Tibial nerve (tissue), 4 donors: ENCODE results near the gene SLC12A1. TPM values are rescaled to one million over a fixed set of nuclear protein-coding genes. Genes with fewer than 3 reads are reported as not detected.

Experiments used
- DNase-seq, 2 donors: peaks; one replicate each; pipeline ENCODE4 v3.0.0-alpha.2; 2019; ENCODE audit warnings: low spot score in 2 of 2
- H3K27ac ChIP-seq, 4 donors: fragments of 200-600 bp; sonication (generic) in 3 of 4; one replicate each; pipeline ENCODE4 v1.5.1; 2017 to 2019; ENCODE audit warnings: mild to moderate bottlenecking in 1 of 4
- H3K27me3 ChIP-seq, 2 donors: fragments of 200-600 bp; sonication (generic) in 1 of 2; one replicate each; pipeline versions ENCODE4 v1.5.1 to v1.6.0; 2017 to 2019
- H3K36me3 ChIP-seq, 3 donors: fragments of 200-600 bp; sonication (generic); one replicate each; pipeline ENCODE4 v1.5.1; 2018 to 2019
- H3K4me1 ChIP-seq, 4 donors: fragments of 200-600 bp; sonication (generic) in 3 of 4; one replicate each; pipeline ENCODE4 v1.5.1; 2017 to 2019
- H3K4me3 ChIP-seq, 4 donors: fragments of 200-600 bp; sonication (generic) in 3 of 4; one replicate each; pipeline ENCODE4 v1.5.1; 2017 to 2019; ENCODE audit warnings: mild to moderate bottlenecking in 1 of 4, moderate library complexity in 1 of 4
- H3K9me3 ChIP-seq, 4 donors: fragments of 200-600 bp; sonication (generic) in 3 of 4; one replicate each; pipeline ENCODE4 v1.5.1; 2017 to 2019
- EP300 ChIP-seq, 2 donors: sonication (generic); formaldehyde crosslinking; IDR thresholded peaks; one replicate each; pipeline ENCODE4 v1.6.1; 2017; ENCODE audit warnings: antibody characterized with exemption in 2 of 2, mild to moderate bottlenecking in 1 of 2
- POLR2A ChIP-seq, 2 donors: fragments of 450-650 bp; IDR thresholded peaks; one replicate each; pipeline ENCODE4 v1.6.1; 2017; ENCODE audit warnings: antibody characterized with exemption in 2 of 2, mild to moderate bottlenecking in 2 of 2, moderate library complexity in 2 of 2
- WGBS, 2 donors: methylation state at CpG; one replicate each; pipeline ENCODE4 v1.1.5; 2018; 5-methylcytosine and 5-hydroxymethylcytosine counted together
- total RNA-seq, 4 donors: library from RNA; depleted of rRNA; stranded (reverse); fragments of >200 nt; gene quantifications; one replicate each; pipeline ENCODE4 v1.1.0, GENCODE V29; 2016
- TF ChIP-seq, protein P1 (sequence below), 5 experiments: fragments of 200-600 bp in 3 of 5; fragments of 450-650 bp in 2 of 5; sonication (generic) in 3 of 5; IDR thresholded peaks; one replicate each; pipeline ENCODE4 v1.5.1; 2016 to 2019; ENCODE audit warnings: antibody characterized with exemption in 5 of 5, mild to moderate bottlenecking in 3 of 5, moderate library complexity in 2 of 5

The SLC12A1 gene
- total RNA-seq, 4 donors from 2014 or later, result not detected

DNA sequence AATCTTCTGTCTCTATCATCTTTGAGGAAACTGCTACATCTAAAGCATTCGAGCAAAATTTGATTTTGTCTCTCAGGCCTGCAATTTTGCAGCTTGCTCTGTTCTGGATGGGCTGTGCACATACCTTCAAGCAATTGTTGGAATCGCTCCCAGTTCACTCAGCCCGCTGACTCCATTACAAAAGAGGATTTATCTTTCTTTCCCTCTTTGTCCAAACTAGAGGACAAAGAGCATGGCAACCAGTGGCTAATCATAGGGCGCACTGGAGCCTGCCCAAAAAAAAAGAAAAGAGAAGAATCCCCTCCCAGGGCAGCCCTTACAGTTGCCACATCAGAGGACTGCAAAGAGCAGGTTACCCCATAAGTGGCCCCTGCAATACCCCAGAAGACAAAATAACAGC lies 76.1 kb downstream of the SLC12A1 start:
- Histone ChIP-seq H3K27me3 (no peaks in the 10 kb centered on the region), H3K9me3 (no peaks in the 10 kb centered on the region), H3K4me1 (peaks cover 0 to 14% (median 0%) of the 10 kb centered on the region in 4 donors), H3K4me3 (no peak overlapping the region), H3K36me3 (no peaks in the 10 kb centered on the region), H3K27ac (no peak overlapping the region)
- no peak for DNase-seq
- TF ChIP-seq, protein P1, sequence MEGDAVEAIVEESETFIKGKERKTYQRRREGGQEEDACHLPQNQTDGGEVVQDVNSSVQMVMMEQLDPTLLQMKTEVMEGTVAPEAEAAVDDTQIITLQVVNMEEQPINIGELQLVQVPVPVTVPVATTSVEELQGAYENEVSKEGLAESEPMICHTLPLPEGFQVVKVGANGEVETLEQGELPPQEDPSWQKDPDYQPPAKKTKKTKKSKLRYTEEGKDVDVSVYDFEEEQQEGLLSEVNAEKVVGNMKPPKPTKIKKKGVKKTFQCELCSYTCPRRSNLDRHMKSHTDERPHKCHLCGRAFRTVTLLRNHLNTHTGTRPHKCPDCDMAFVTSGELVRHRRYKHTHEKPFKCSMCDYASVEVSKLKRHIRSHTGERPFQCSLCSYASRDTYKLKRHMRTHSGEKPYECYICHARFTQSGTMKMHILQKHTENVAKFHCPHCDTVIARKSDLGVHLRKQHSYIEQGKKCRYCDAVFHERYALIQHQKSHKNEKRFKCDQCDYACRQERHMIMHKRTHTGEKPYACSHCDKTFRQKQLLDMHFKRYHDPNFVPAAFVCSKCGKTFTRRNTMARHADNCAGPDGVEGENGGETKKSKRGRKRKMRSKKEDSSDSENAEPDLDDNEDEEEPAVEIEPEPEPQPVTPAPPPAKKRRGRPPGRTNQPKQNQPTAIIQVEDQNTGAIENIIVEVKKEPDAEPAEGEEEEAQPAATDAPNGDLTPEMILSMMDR (IDR thresholded peaks at IDR 0.05), result no peak
- no peak for TF ChIP-seq EP300 (IDR thresholded peaks at IDR 0.05)
- no peak for TF ChIP-seq POLR2A (IDR thresholded peaks at IDR 0.05)
- 41 to 45% methylated on average over 4 of the region's 4 CpGs for WGBS, 2 donors

DNA sequence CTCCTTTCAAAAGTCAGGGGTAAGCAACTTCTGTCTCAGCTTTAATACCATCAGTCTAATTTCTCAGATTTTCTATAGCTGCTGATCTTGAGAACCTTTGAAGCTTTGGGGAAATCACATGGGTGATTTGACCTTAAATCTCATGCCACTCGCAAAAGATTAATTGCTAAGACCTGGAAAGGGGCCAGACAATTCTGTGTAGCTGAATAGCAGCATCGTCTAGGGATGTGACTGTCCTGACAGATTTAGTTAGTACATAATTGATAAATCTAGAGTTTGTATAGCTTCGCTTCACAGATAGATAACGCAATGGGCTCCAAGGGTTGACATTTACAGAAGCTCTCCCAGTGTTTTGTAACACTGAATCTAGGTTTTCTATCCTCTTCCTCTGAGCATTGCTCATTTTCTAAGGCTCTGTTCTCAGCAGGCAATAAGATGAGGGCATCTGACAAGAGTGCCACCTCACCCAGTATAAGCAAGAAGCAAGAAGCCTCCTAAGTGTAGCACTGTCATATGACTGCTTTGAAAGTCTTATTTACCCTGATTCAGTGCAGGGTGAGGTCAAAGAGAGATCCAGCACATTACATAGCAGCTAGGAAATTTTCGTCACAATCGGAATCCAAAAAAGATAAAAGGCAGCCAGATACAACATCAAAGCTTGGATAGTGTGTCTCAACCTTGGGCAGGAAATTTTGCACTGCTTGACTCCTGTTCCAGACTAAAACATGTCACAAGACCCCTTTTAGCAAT lies 77.5 kb downstream of the SLC12A1 start:
- Histone ChIP-seq H3K27ac (no peak overlapping the region), H3K4me3 (no peak overlapping the region), H3K4me1 (peaks cover 0 to 14% (median 0%) of the 10 kb centered on the region in 4 donors), H3K9me3 (no peaks in the 10 kb centered on the region), H3K27me3 (no peaks in the 10 kb centered on the region), H3K36me3 (no peaks in the 10 kb centered on the region)
- TF ChIP-seq, protein P1 (IDR thresholded peaks at IDR 0.05), result no peak
- TF ChIP-seq EP300 (IDR thresholded peaks at IDR 0.05) (no peak), POLR2A (IDR thresholded peaks at IDR 0.05) (no peak)
- WGBS, 2 donors, result 54 to 66% methylated on average over 6 of the region's 6 CpGs
- no peak for DNase-seq

DNA sequence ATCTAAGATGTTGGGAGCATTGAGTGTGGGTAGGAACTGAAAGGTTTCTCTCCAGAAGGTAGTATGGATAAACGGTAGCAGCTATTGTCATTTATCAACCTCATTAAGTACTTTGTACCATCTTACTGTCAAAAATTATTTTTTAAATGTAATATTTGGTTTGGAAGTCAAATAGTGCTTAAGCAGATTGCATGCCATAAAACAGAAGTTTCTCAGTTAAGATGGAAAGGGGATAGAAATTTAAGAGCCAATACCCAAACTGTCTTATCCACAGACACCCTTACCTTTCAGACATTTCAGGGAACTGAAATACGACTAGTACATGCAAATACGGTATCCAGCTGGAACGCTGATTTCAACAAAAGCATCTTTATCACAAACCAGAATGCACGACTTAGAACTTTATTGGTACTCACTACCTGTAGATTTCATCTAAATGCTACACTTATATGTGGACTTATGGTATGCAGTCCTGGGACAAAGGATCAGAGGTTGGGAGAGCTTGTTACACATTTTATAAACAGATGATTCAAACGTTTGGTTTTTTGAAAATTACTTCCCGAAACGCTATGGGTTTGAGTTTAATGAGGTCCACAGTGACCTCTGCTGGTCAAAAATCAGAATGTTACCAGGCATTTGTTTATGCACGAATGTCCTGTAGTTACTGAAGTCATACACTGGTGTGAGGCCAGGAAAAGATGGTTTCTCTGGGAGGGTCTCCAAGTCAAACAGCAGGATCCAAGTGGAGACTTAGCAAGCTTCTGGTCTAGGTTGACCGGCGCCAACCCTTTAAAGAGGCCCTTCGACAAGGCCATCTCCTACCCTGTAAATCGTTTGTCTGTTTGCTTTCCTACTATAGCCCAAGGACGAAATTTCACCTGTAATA lies 79.5 kb downstream of the SLC12A1 start:
- Histone ChIP-seq H3K36me3 (no peaks in the 10 kb centered on the region), H3K4me3 (peak overlapping the region in 3 of 4 donors; percentile 11 to 39 (median 15)), H3K27ac (peak overlapping the region in 1 of 4 donors; percentile 34), H3K4me1 (peaks cover 0 to 14% (median 0%) of the 10 kb centered on the region in 4 donors), H3K27me3 (no peaks in the 10 kb centered on the region), H3K9me3 (no peaks in the 10 kb centered on the region)
- DNase-seq, result peak in 1 of 2 donors; percentile 93
- WGBS, 2 donors, result 21 to 22% methylated on average over 14 of the region's 14 CpGs
- TF ChIP-seq, protein P1 (IDR thresholded peaks at IDR 0.05), result peak; percentile 64 to 81 (median 73)
- no peak for TF ChIP-seq POLR2A (IDR thresholded peaks at IDR 0.05)

DNA sequence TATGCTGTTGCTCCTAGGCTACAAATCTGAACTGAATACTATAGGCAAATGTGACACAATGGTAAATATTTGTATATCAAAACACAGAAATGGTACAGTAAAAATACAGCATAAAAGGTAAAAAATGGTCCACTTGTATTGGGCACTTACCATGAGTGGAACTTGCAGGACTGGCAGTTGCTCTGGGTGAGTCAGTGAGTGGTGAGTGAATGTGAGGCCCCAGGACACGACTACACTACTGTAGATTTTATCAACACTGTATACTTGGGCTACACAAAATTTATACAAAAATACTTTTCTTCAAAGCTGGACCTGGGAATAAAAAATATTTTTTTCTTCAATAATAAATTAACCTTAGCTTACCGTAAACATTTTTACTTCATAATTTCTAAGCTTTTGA lies 83.5 kb downstream of the SLC12A1 start:
- no peak overlapping the region for H3K27ac ChIP-seq
- no peak overlapping the region for H3K4me3 ChIP-seq
- H3K27me3 ChIP-seq, result no peaks in the 10 kb centered on the region
- DNase-seq, result no peak
- H3K4me1 ChIP-seq, result peaks cover 0 to 10% (median 0%) of the 10 kb centered on the region in 4 donors
- TF ChIP-seq, protein P1 (IDR thresholded peaks at IDR 0.05), result no peak
- TF ChIP-seq EP300 (IDR thresholded peaks at IDR 0.05), result no peak
- TF ChIP-seq POLR2A (IDR thresholded peaks at IDR 0.05), result no peak
- no peaks in the 10 kb centered on the region for H3K9me3 ChIP-seq
- WGBS, 2 donors, result 88 to 95% methylated on average over 2 of the region's 2 CpGs
- H3K36me3 ChIP-seq, result no peaks in the 10 kb centered on the region

DNA sequence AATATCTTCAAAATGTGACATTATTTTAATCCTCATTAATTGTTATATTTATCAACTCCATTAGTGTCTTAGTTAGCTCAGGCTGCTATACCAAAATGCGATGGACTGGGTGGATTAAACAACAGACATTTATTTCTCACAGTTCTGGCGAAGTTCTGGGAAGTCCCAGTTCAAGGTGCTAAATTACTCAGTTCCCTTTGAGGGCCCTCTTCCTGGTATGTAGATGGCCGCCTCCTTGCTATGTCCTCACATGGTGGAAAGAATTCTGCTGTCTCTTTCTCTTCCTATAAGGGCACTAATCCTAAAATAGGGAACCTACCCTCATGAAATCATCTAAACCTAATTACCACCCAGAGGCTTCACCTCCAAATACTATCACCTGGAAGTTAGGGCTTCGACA lies 86.4 kb downstream of the SLC12A1 start:
- Histone ChIP-seq H3K4me1 (no peaks in the 10 kb centered on the region), H3K36me3 (no peaks in the 10 kb centered on the region), H3K4me3 (no peak overlapping the region), H3K27me3 (no peaks in the 10 kb centered on the region), H3K27ac (no peak overlapping the region), H3K9me3 (no peaks in the 10 kb centered on the region)
- TF ChIP-seq EP300 (IDR thresholded peaks at IDR 0.05) (no peak), POLR2A (IDR thresholded peaks at IDR 0.05) (no peak)
- TF ChIP-seq, protein P1 (IDR thresholded peaks at IDR 0.05), result no peak
- 92 to 99% methylated on average over 4 of the region's 4 CpGs for WGBS, 2 donors
- DNase-seq, result no peak
